Testis (tissue), 3 donors: Measurements from ENCODE around the gene VWA3A. TPM values are rescaled to one million over a fixed set of nuclear protein-coding genes. Genes with fewer than 3 reads are reported as not detected.
"Not testable (repeated sequence)": the region's sequence is repeated elsewhere in the genome, so short reads cannot be mapped to it uniquely, and the experiment has no call there.

Source experiments
- DNase-seq: peaks from one replicate; pipeline ENCODE4 v3.0.0-alpha.2; 2019
- H3K27ac ChIP-seq, 2 donors: fragments of 200-600 bp; sonication (generic); one replicate each; pipeline ENCODE4 v1.5.1; 2019
- H3K27me3 ChIP-seq: fragments of 200-600 bp; sonication (generic); one replicate; pipeline ENCODE4 v1.5.1; 2019
- H3K36me3 ChIP-seq: fragments of 200-600 bp; sonication (generic); one replicate; pipeline ENCODE4 v1.5.1; 2017; ENCODE audit warnings: low read depth; ENCODE audit errors: missing control alignments
- H3K4me1 ChIP-seq: fragments of 200-600 bp; sonication (generic); one replicate; pipeline ENCODE4 v1.5.1; 2019
- H3K4me3 ChIP-seq, 2 donors: fragments of 200-600 bp; sonication (generic); one replicate each; pipeline ENCODE4 v1.5.1; 2017 to 2019
- H3K9me3 ChIP-seq: fragments of 200-600 bp; sonication (generic); one replicate; pipeline ENCODE4 v1.5.1; 2017
- CTCF ChIP-seq, 3 experiments: fragments of 450-650 bp in 2 of 3; fragments of 200-600 bp in 1 of 3; sonication (generic) in 1 of 3; IDR thresholded peaks; one replicate each; pipeline ENCODE4 v1.5.1; 2016 to 2019; ENCODE audit warnings: antibody characterized with exemption in 3 of 3, mild to moderate bottlenecking in 2 of 3, moderate library complexity in 1 of 3
- POLR2A ChIP-seq: fragments of 450-650 bp; IDR thresholded peaks from one replicate; pipeline ENCODE4 v1.6.1; 2017; ENCODE audit warnings: antibody characterized with exemption, mild to moderate bottlenecking, moderate library complexity
- WGBS, 2 donors: methylation state at CpG; one replicate each; pipeline ENCODE4 v1.1.5; 2018; 5-methylcytosine and 5-hydroxymethylcytosine counted together
- intact Hi-C: fragments of 100-400 bp; cut with DNase I; formaldehyde crosslinking; loops from one replicate; pipeline ENCODE4 v1.15.1; 2023; ENCODE audit warnings: low total_unique reads
- polyA plus RNA-seq: library from polyadenylated mRNA; stranded (reverse); fragments of 350-450 nt; fragmentation: Illumina TruSeq; extraction: RNeasy Lipid Tissue Mini Kit (QIAGEN cat#74804); gene quantifications from one replicate; pipeline ENCODE4 v1.2.3, GENCODE V29; 2014; ENCODE audit warnings: low read depth, low replicate concordance; ENCODE audit not compliant: insufficient read depth
- total RNA-seq, 2 donors: library from RNA; depleted of rRNA; stranded (reverse); fragments of >200 nt; gene quantifications; one replicate each; pipeline ENCODE4 v1.2.3, GENCODE V29; 2016

The VWA3A gene
- total and polyA plus RNA-seq, 3 donors from 2014 or later = 5.0 to 15.8 (median 9.8) TPM

GRCh38 chr16:22123759-22124490 is 31.6 kb downstream of the VWA3A start:
- TF ChIP-seq POLR2A (no peak), CTCF (IDR thresholded peaks at IDR 0.05) (no peak)
- H3K27me3 ChIP-seq = no peaks in the 10 kb centered on the region
- WGBS, 2 donors = 90 to 99% methylated on average over 7 of the region's 7 CpGs
- H3K9me3 ChIP-seq = no peaks in the 10 kb centered on the region
- intact Hi-C loops = no loop called here
- no peak overlapping the region for H3K4me3 ChIP-seq
- H3K36me3 ChIP-seq = no peaks in the 10 kb centered on the region
- no peaks in the 10 kb centered on the region for H3K4me1 ChIP-seq
- H3K27ac ChIP-seq = no peak overlapping the region
- DNase-seq = no peak

- 93 to 99% methylated on average over 6 of the region's 6 CpGs for WGBS, 2 donors
- H3K27ac ChIP-seq = no peak overlapping the region
- DNase-seq = no peak
- H3K4me3 ChIP-seq = no peak overlapping the region
- H3K27me3 ChIP-seq = no peaks in the 10 kb centered on the region
- TF ChIP-seq POLR2A = no peak
- TF ChIP-seq CTCF (IDR thresholded peaks at IDR 0.05) = no peak
- H3K36me3 ChIP-seq = no peaks in the 10 kb centered on the region
- intact Hi-C loops = no loop called here
- no peaks in the 10 kb centered on the region for H3K9me3 ChIP-seq
- H3K4me1 ChIP-seq = no peaks in the 10 kb centered on the region
Measured at GRCh38 chr16:22124583-22125284, 32.4 kb downstream of the VWA3A start.

- H3K27me3 ChIP-seq = no peaks in the 10 kb centered on the region
- no peak overlapping the region for H3K27ac ChIP-seq
- DNase-seq = no peak
- H3K4me3 ChIP-seq = no peak overlapping the region
- H3K9me3 ChIP-seq = no peaks in the 10 kb centered on the region
- TF ChIP-seq CTCF (IDR thresholded peaks at IDR 0.05) = no peak
- TF ChIP-seq POLR2A = no peak
- H3K4me1 ChIP-seq = no peaks in the 10 kb centered on the region
- H3K36me3 ChIP-seq = no peaks in the 10 kb centered on the region
- 80 to 89% methylated on average over 15 of the region's 15 CpGs for WGBS, 2 donors
- intact Hi-C loops = no loop called here
Measured at GRCh38 chr16:22126037-22126558, 33.8 kb downstream of the VWA3A start.

- H3K27ac ChIP-seq, H3K27me3 ChIP-seq, H3K9me3 ChIP-seq, H3K4me1 ChIP-seq, intact Hi-C loops, H3K4me3 ChIP-seq, H3K36me3 ChIP-seq, DNase-seq: not testable (repeated sequence)
- WGBS, 2 donors = 88 to 91% methylated on average over 1 of the region's 1 CpG
Measured at GRCh38 chr16:22128537-22128936, 36.2 kb downstream of the VWA3A start.

- no peak for DNase-seq
- TF ChIP-seq CTCF (IDR thresholded peaks at IDR 0.05) = no peak
- TF ChIP-seq POLR2A = no peak
Measured at GRCh38 chr16:22130528-22130927, 38.2 kb downstream of the VWA3A start.

More at GRCh38 chr16:22130528-22130927, 38.2 kb downstream of the VWA3A start:
- H3K27ac ChIP-seq = no peak overlapping the region
- no peak overlapping the region for H3K4me3 ChIP-seq
- intact Hi-C loops = no loop called here
- no peaks in the 10 kb centered on the region for H3K4me1 ChIP-seq
- no peaks in the 10 kb centered on the region for H3K9me3 ChIP-seq
- H3K27me3 ChIP-seq = no peaks in the 10 kb centered on the region
- no peaks in the 10 kb centered on the region for H3K36me3 ChIP-seq
